ENCODE data around the gene CYP2A13. TPM values are rescaled to one million over a fixed set of nuclear protein-coding genes. Genes with fewer than 3 reads are reported as not detected.
A peak's percentile ranks its signal among the peaks of the same experiment; 100 is the strongest.
"Not testable (repeated sequence)": the region's sequence is repeated elsewhere in the genome, so short reads cannot be mapped to it uniquely, and the experiment has no call there.

CYP2A13 gene
- polyA plus RNA-seq, 1 donor (not counting 4 experiments of a cell fraction or from before 2014, with no cell fraction given) = not detected

- H3K9ac ChIP-seq (ENCODE audit: control insufficient read depth, extremely low read depth, insufficient read depth, low read length); DNase-seq (ENCODE audit: low read depth, low spot score); H2AFZ ChIP-seq (ENCODE audit: control insufficient read depth, low read length); H3K79me2 ChIP-seq (ENCODE audit: control insufficient read depth, insufficient read depth, low read length); H4K20me1 ChIP-seq (ENCODE audit: control insufficient read depth, extremely low read depth, insufficient read depth, low read length); H3K36me3 ChIP-seq (ENCODE audit: control insufficient read depth in 2 of 2, extremely low read depth in 1 of 2, insufficient read depth in 2 of 2, low read length in 2 of 2); H3K9me1 ChIP-seq (ENCODE audit: control insufficient read depth, extremely low read depth, insufficient read depth, low read length); dilution Hi-C loops (cut with MboI; ENCODE audit: extremely low pct_ligation_motif_present, low sequenced_read_pairs); H3K9me3 ChIP-seq (ENCODE audit: control insufficient read depth, low read depth, low read length); H3K4me1 ChIP-seq (ENCODE audit: control insufficient read depth, extremely low read depth, insufficient read depth, low read length); H3K27me3 ChIP-seq (ENCODE audit: control insufficient read depth, extremely low read depth, insufficient read depth, low read length); H3K4me3 ChIP-seq (ENCODE audit: control insufficient read depth in 2 of 3, extremely low read depth in 1 of 3, insufficient read depth in 2 of 3, low read depth in 1 of 3, low read length in 3 of 3); H3K27ac ChIP-seq (ENCODE audit: control insufficient read depth, insufficient read depth, low read length): not testable (repeated sequence)
- peak; percentile 26 for FAIRE-seq
- TF ChIP-seq CTCF (optimal IDR thresholded peaks at IDR 0.05 in 1 of 3, IDR thresholded peaks at IDR 0.05 in 1 of 3, conservative IDR thresholded peaks at IDR 0.05 in 1 of 3; ENCODE audit: extremely low read depth in 1 of 3, insufficient read depth in 2 of 3, low read length in 3 of 3) = peak in 1 of 3 experiments; percentile 22
- H3K4me2 ChIP-seq (ENCODE audit: control insufficient read depth, extremely low read depth, insufficient read depth, low read depth, low read length) = peak overlapping the region; percentile 27
Measured at GRCh38 chr19:41127801-41128300, 39.6 kb downstream of the CYP2A13 start.

DNA sequence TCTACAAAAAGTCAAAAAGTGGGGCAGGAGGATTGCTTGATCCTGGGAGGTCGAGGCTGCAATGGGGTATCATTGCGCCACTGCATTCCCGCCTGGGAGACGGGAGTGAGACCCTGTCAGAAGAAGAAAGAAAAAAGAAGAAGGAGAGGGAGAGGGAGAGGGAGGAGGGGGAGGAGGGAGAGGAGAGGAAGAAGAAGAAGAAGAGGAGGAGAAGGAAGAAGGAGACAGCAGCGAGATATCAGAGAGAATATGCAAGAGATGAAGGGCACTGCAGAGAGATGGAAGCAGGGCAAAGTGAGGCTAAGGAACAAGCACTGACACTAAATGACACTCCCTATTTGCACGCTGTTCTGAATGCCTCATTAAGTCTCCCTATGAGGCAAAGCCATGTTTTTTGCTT, 40.4 kb downstream of the CYP2A13 start:
- no peak overlapping the region for H3K27ac ChIP-seq (ENCODE audit: control insufficient read depth, insufficient read depth, low read length)
- FAIRE-seq = no peak
- H2AFZ ChIP-seq (ENCODE audit: control insufficient read depth, low read length) = no peak overlapping the region
- H3K4me3 ChIP-seq (ENCODE audit: control insufficient read depth in 2 of 3, extremely low read depth in 1 of 3, insufficient read depth in 2 of 3, low read depth in 1 of 3, low read length in 3 of 3) = no peak overlapping the region
- no peaks in the 10 kb centered on the region for H4K20me1 ChIP-seq (ENCODE audit: control insufficient read depth, extremely low read depth, insufficient read depth, low read length)
- H3K9ac ChIP-seq (ENCODE audit: control insufficient read depth, extremely low read depth, insufficient read depth, low read length) = no peak overlapping the region
- H3K36me3 ChIP-seq (ENCODE audit: control insufficient read depth in 2 of 2, extremely low read depth in 1 of 2, insufficient read depth in 2 of 2, low read length in 2 of 2) = no peaks in the 10 kb centered on the region
- no peak for TF ChIP-seq CTCF (optimal IDR thresholded peaks at IDR 0.05 in 1 of 3, IDR thresholded peaks at IDR 0.05 in 1 of 3, conservative IDR thresholded peaks at IDR 0.05 in 1 of 3; ENCODE audit: extremely low read depth in 1 of 3, insufficient read depth in 2 of 3, low read length in 3 of 3)
- no peaks in the 10 kb centered on the region for H3K9me1 ChIP-seq (ENCODE audit: control insufficient read depth, extremely low read depth, insufficient read depth, low read length)
- H3K9me3 ChIP-seq (ENCODE audit: control insufficient read depth, low read depth, low read length) = no peaks in the 10 kb centered on the region
- DNase-seq (ENCODE audit: low read depth, low spot score) = no peak
- peaks cover 3% of the 10 kb centered on the region for H3K27me3 ChIP-seq (ENCODE audit: control insufficient read depth, extremely low read depth, insufficient read depth, low read length)
- H3K4me1 ChIP-seq (ENCODE audit: control insufficient read depth, extremely low read depth, insufficient read depth, low read length) = peaks cover 2% of the 10 kb centered on the region
- H3K4me2 ChIP-seq (ENCODE audit: control insufficient read depth, extremely low read depth, insufficient read depth, low read depth, low read length) = no peak overlapping the region
- no peaks in the 10 kb centered on the region for H3K79me2 ChIP-seq (ENCODE audit: control insufficient read depth, insufficient read depth, low read length)
- dilution Hi-C loops (cut with MboI; ENCODE audit: extremely low pct_ligation_motif_present, low sequenced_read_pairs) = no loop called here

Data from keratinocyte (primary cell).